ENCODE measurements around the gene TTC7B. TPM values are rescaled to one million over a fixed set of nuclear protein-coding genes. Genes with fewer than 3 reads are reported as not detected.

Gene TTC7B
- total RNA-seq, 1 donor from 2014 or later, result 20.6 TPM

- peaks cover 52% of the 10 kb centered on the region for H3K4me1 Mint-ChIP-seq
- no peaks in the 10 kb centered on the region for H3K27me3 Mint-ChIP-seq (ENCODE audit: insufficient read depth, low read depth)
These were observed 214.0 kb downstream of the TTC7B start for GRCh38 chr14:90602088-90602687.

GRCh38 chr14:90601563-90601962 lies 214.7 kb downstream of the TTC7B start:
- no peak for TF ChIP-seq EZH2 (IDR thresholded peaks at IDR 0.05)
- TF ChIP-seq EZH2phosphoT487 (IDR thresholded peaks at IDR 0.05), result no peak
- TF ChIP-seq CTCF (IDR thresholded peaks at IDR 0.05), result no peak
- Mint-ChIP-seq H3K4me3 (no peak overlapping the region), H3K27ac (no peak overlapping the region), H3K4me1 (peaks cover 48% of the 10 kb centered on the region), H3K9me3 (no peaks in the 10 kb centered on the region), H3K27me3 (ENCODE audit: insufficient read depth, low read depth) (no peaks in the 10 kb centered on the region), H3K36me3 (no peaks in the 10 kb centered on the region)
- no peaks in the 10 kb centered on the region for H3K27me3 ChIP-seq
- no peak overlapping the region for H2AFZ ChIP-seq (replicated peaks)
- peaks cover 13% of the 10 kb centered on the region for H3F3A ChIP-seq (ENCODE audit: low read depth)
- H3K9ac ChIP-seq, result no peak overlapping the region
- H3K9me3 ChIP-seq (ENCODE audit: low read depth), result no peaks in the 10 kb centered on the region
- DNase-seq (ENCODE audit: low spot score), result no peak
- H3K27ac ChIP-seq, result no peak overlapping the region
- no peaks in the 10 kb centered on the region for H4K20me1 ChIP-seq (ENCODE audit: low read depth)
- H3K4me3 ChIP-seq, result no peak overlapping the region
- H3K4me2 ChIP-seq, result no peak overlapping the region
- peaks cover 38% of the 10 kb centered on the region for H3K4me1 ChIP-seq
- H3K79me2 ChIP-seq (ENCODE audit: low read depth), result no peaks in the 10 kb centered on the region
- H3K36me3 ChIP-seq, result no peaks in the 10 kb centered on the region

More at GRCh38 chr14:90602088-90602687, 214.0 kb downstream of the TTC7B start:
- no peak overlapping the region for H3K4me3 Mint-ChIP-seq
- Histone ChIP-seq H3K27me3 (no peaks in the 10 kb centered on the region), H3K4me2 (no peak overlapping the region), H3K36me3 (no peaks in the 10 kb centered on the region), H3K4me1 (peaks cover 44% of the 10 kb centered on the region), H3K9ac (no peak overlapping the region), H3K27ac (no peak overlapping the region), H4K20me1 (ENCODE audit: low read depth) (no peaks in the 10 kb centered on the region), H2AFZ (replicated peaks) (no peak overlapping the region), H3K9me3 (ENCODE audit: low read depth) (no peaks in the 10 kb centered on the region), H3K4me3 (no peak overlapping the region), H3F3A (ENCODE audit: low read depth) (peaks cover 16% of the 10 kb centered on the region), H3K79me2 (ENCODE audit: low read depth) (no peaks in the 10 kb centered on the region)
- H3K9me3 Mint-ChIP-seq, result no peaks in the 10 kb centered on the region
- H3K36me3 Mint-ChIP-seq, result no peaks in the 10 kb centered on the region
- no peak overlapping the region for H3K27ac Mint-ChIP-seq
- DNase-seq (ENCODE audit: low spot score), result no peak
- TF ChIP-seq CTCF (IDR thresholded peaks at IDR 0.05), result no peak

- no peak overlapping the region for H3K27ac Mint-ChIP-seq
- no peaks in the 10 kb centered on the region for H3K27me3 Mint-ChIP-seq (ENCODE audit: insufficient read depth, low read depth)
- Histone ChIP-seq H3K27me3 (no peaks in the 10 kb centered on the region), H3K79me2 (ENCODE audit: low read depth) (no peaks in the 10 kb centered on the region), H2AFZ (replicated peaks) (no peak overlapping the region), H3K4me2 (no peak overlapping the region), H3K9ac (no peak overlapping the region), H3K36me3 (no peaks in the 10 kb centered on the region), H3K4me3 (no peak overlapping the region), H3K4me1 (peaks cover 28% of the 10 kb centered on the region), H4K20me1 (ENCODE audit: low read depth) (no peaks in the 10 kb centered on the region), H3K27ac (no peak overlapping the region), H3K9me3 (ENCODE audit: low read depth) (no peaks in the 10 kb centered on the region), H3F3A (ENCODE audit: low read depth) (peaks cover 9% of the 10 kb centered on the region)
- no peak overlapping the region for H3K4me3 Mint-ChIP-seq
- no peak for DNase-seq (ENCODE audit: low spot score)
- no peaks in the 10 kb centered on the region for H3K36me3 Mint-ChIP-seq
- H3K9me3 Mint-ChIP-seq, result no peaks in the 10 kb centered on the region
- peaks cover 40% of the 10 kb centered on the region for H3K4me1 Mint-ChIP-seq
- no peak for TF ChIP-seq CTCF (IDR thresholded peaks at IDR 0.05)
- no peak for TF ChIP-seq EZH2 (IDR thresholded peaks at IDR 0.05)
- no peak for TF ChIP-seq EZH2phosphoT487 (IDR thresholded peaks at IDR 0.05)
These were observed 215.6 kb downstream of the TTC7B start for GRCh38 chr14:90600619-90601018.

Measured in neural progenitor cell (in vitro differentiated cells).